ENCODE results near the gene EHD2. TPM values are rescaled to one million over a fixed set of nuclear protein-coding genes. Genes with fewer than 3 reads are reported as not detected.

Gene EHD2
- total and polyA plus RNA-seq, 2 of the 13 experiments (the other 11 are each of a cell fraction or from before 2014, with no cell fraction given) = 0.09 to 0.28 TPM

DNA sequence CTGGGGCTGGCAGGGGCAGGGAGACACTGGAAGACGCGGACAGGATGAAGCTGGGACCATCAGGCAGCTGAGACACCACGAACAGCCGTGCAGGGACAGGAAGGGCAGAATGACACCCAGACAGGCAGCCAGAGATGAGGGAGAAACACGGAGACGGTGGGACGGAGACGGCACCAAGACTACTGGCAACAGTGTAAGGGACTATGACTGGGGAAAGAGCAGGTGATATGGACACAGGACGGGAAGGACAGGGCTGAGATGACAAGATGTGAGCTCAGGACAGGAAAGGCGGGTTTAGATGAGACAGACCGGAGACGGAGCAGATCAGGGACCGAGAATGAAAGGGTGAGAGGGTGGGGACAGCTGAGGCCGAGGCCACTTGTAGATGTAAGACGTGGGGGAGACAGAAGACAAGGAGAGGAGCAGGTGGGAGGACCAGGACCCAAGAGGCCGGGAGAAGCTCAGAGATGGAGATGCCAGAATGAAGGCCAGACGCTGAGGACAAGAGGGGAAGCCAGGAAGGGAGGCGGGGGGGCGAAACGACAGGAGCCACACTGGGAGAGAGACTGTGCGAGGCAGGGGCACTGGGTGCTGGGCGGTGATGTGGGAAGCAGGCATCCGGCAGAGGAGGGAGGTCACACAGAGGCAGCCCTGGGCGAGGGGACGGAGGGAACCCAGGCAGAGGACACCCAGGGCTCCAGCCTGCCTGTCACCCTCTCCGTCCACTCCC, 17.5 kb upstream of the EHD2 start:
- BruUV-seq (replicated peaks) = no TSS peak
- Histone ChIP-seq H3K4me2 (ENCODE audit: low read depth, low read length) (no peak overlapping the region), H3K27me3 (ENCODE audit: control insufficient read depth in 1 of 2, insufficient read depth in 2 of 2, low read length in 2 of 2) (no peaks in the 10 kb centered on the region), H3K9me3 (ENCODE audit: low read length) (no peaks in the 10 kb centered on the region), H3K9ac (ENCODE audit: insufficient read depth, low read depth, low read length) (no peak overlapping the region), H3K27ac (ENCODE audit: extremely low read length, insufficient read depth, low read length) (no peak overlapping the region), H2AFZ (ENCODE audit: low read length) (no peak overlapping the region), H3K79me2 (ENCODE audit: insufficient read depth, low read length) (no peaks in the 10 kb centered on the region), H3K36me3 (replicated peaks in 1 of 2; ENCODE audit: control insufficient read depth in 1 of 2, insufficient read depth in 2 of 2, low read length in 2 of 2) (peaks cover 1 to 5% of the 10 kb centered on the region in 2 experiments; a peak in 2 of 5 replicates), H3K4me3 (replicated peaks in 1 of 3; ENCODE audit: insufficient read depth in 1 of 3, low read depth in 2 of 3, low read length in 3 of 3) (no peak overlapping the region), H4K20me1 (ENCODE audit: insufficient read depth, low read length) (no peaks in the 10 kb centered on the region), H3K4me1 (ENCODE audit: insufficient read depth, low read length) (peaks cover 4% of the 10 kb centered on the region; the same call in 1 of the 2 replicates)
- in situ Hi-C loops (cut with HindIII; ENCODE audit: extremely low pct_ligation_motif_present, low pct_unique_long_range_greater_than_20kb) = loop anchor here (5.0 to 10.0 kb wide), 4 partner anchors 91 to 258 kb away; partner anchors contain the start of genes BICRA and NAPA
- no peak for TF ChIP-seq ZNF337 (CRISPR knock-in tag; IDR thresholded peaks at IDR 0.05; ENCODE audit: borderline replicate concordance, low read depth)
- no peak for TF ChIP-seq MAZ (IDR thresholded peaks at IDR 0.05; ENCODE audit: borderline replicate concordance, low read depth, low read length)
- TF ChIP-seq MAZ (CRISPR knock-in tag; IDR thresholded peaks at IDR 0.05; ENCODE audit: low read depth) = no peak
- FAIRE-seq (no peak), DNase-seq (ENCODE audit: low spot score) (no peak), ATAC-seq (no peak)
- intact Hi-C loops (cut with micrococcal nuclease; ENCODE audit: unreplicated experiment) = no loop called here
- ChIA-PET POLR2A (interaction anchor here (1.1 kb wide), 1 partner anchor 207 kb away, joined by 3 read pairs; no protein-coding TSS in a partner anchor), CTCF (ENCODE audit: low intra/inter-chr PET ratio, low total read pairs) (no interaction called here)
- 92% methylated on average over 26 of the region's 26 CpGs for WGBS (ENCODE audit: low lambda C conversion rate)

DNA sequence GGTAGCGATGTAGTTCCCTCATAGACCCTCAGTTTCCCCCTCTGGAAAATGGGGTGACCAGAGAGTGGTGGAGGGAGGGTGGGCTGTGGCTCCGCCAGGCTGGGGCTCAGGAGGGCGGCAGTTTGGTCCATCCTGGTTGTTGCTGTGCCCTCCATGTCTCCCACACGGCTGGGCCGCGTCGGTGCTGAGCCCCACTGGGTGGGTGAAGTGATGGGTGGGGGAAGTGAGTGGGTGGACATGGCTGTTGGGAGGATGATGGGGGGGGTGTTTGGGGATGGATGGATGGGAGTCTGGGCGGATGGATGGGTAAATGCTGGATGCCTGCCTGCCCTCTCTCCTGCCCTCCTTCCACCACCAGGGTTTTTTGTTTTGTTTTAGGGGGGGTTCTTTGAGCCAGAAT, 16.6 kb upstream of the EHD2 start:
- CTCF ChIA-PET (ENCODE audit: low intra/inter-chr PET ratio, low total read pairs) = interaction anchor here (2.4 to 3.6 kb wide), 2 partner anchors 156 to 260 kb away, joined by 8 to 28 read pairs; no protein-coding TSS in a partner anchor
- BruUV-seq (replicated peaks) = no TSS peak
- Histone ChIP-seq H3K4me2 (ENCODE audit: low read depth, low read length) (no peak overlapping the region), H3K4me3 (replicated peaks in 1 of 3; ENCODE audit: insufficient read depth in 1 of 3, low read depth in 2 of 3, low read length in 3 of 3) (no peak overlapping the region), H3K9me3 (ENCODE audit: low read length) (no peaks in the 10 kb centered on the region), H4K20me1 (ENCODE audit: insufficient read depth, low read length) (no peaks in the 10 kb centered on the region), H3K9ac (ENCODE audit: insufficient read depth, low read depth, low read length) (no peak overlapping the region), H3K36me3 (replicated peaks in 1 of 2; ENCODE audit: control insufficient read depth in 1 of 2, insufficient read depth in 2 of 2, low read length in 2 of 2) (peaks cover 1 to 5% of the 10 kb centered on the region in 2 experiments; a peak in 2 of 5 replicates), H3K79me2 (ENCODE audit: insufficient read depth, low read length) (no peaks in the 10 kb centered on the region), H3K4me1 (ENCODE audit: insufficient read depth, low read length) (peaks cover 4% of the 10 kb centered on the region; the same call in 1 of the 2 replicates), H3K27ac (ENCODE audit: extremely low read length, insufficient read depth, low read length) (no peak overlapping the region), H2AFZ (ENCODE audit: low read length) (no peak overlapping the region), H3K27me3 (ENCODE audit: control insufficient read depth in 1 of 2, insufficient read depth in 2 of 2, low read length in 2 of 2) (no peaks in the 10 kb centered on the region)
- WGBS (ENCODE audit: low lambda C conversion rate) = 95% methylated on average over 3 of the region's 8 CpGs
- no peak for ATAC-seq
- intact Hi-C loops (cut with micrococcal nuclease; ENCODE audit: unreplicated experiment) = no loop called here
- in situ Hi-C loops (cut with HindIII; ENCODE audit: extremely low pct_ligation_motif_present, low pct_unique_long_range_greater_than_20kb) = loop anchor here (5.0 to 10.0 kb wide), 4 partner anchors 92 to 259 kb away; partner anchors contain the start of genes BICRA and NAPA
- FAIRE-seq = no peak
- POLR2A ChIA-PET = interaction anchor here (1.1 kb wide), 1 partner anchor 208 kb away, joined by 3 read pairs; no protein-coding TSS in a partner anchor
- DNase-seq (ENCODE audit: low spot score) = no peak
- TF ChIP-seq ZNF629 (CRISPR knock-in tag; conservative IDR thresholded peaks at IDR 0.05) (peak; percentile 42; the same call in 1 of the 2 replicates), E2F1 (CRISPR knock-in tag; IDR thresholded peaks at IDR 0.05) (no peak)

All from HepG2 (cell line).